HG02642 (cell line): ENCODE measurements around the gene AFG1L.
"Not testable (repeated sequence)": the region's sequence is repeated elsewhere in the genome, so short reads cannot be mapped to it uniquely, and the experiment has no call there.

ENCODE experiments used
- ATAC-seq: cut with Tn5 transposase; IDR thresholded peaks from one replicate; pipeline ENCODE4 v1.9.1; 2021; ENCODE audit warnings: mild to moderate bottlenecking; ENCODE audit not compliant: unreplicated experiment, poor library complexity

Gene AFG1L

DNA sequence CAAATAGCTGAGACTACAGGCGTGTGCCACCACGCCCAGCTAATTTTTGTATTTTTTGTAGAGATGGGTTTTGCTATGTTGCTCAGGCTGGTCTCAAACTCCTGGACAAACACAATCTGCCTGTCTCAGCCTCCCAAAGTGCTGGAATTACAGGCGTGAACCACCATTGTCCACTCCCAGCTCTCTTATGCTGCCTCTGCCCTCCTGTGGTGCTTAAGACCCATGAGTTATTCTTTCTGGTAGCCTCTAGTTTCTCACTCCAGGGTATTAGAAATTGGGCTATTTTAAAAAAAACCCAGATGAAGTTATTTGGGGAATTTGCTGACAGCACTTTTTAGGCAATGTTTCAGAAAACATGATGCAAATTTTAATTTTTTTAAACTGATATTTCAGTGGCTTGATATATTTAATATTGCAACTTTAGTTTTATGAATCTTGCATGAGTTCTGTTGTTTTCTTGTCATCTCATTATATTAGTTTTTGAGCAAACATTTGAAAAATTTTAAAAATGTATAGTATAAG, 151.8 kb downstream of the AFG1L start:
- ATAC-seq, result no peak

DNA sequence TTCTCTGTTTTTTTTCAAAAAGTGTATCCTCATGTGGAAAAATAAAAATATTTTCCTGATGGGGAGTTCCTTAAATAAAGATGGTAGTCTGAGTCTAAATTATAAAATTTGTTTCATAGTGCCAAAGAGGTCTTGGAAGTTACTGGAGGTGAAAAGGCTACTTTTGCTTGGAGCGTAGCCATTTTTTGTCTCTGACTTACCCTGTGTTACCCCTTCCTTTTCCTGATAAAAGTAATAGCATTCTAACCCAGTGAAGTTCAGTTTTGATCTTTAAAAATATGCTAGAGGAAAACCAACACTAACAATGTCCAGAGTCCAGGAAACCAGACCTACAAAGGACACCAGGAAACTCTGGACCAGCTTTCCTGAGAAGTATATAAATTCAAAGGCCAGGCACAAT, 153.6 kb downstream of the AFG1L start:
- no peak for ATAC-seq

DNA sequence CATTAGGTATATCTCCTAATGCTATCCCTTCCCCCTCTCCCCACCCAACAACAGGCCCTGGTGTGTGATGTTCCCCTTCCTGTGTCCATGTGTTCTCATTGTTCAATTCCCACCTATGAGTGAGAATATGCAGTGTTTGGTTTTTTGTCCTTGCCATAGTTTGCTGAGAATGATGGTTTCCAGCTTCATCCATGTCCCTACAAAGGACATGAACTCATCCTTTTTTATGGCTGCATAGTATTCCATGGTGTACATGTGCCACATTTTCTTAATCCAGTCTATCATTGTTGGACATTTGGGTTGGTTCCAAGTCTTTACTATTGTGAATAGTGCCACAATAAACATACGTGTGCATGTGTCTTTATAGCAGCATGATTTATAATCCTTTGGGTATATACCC, 154.9 kb downstream of the AFG1L start:
- not testable (repeated sequence) for ATAC-seq

- no peak for ATAC-seq
Measured at GRCh38 chr6:108451816-108452215, 157.0 kb downstream of the AFG1L start.

GRCh38 chr6:108452711-108453195, 157.9 kb downstream of the AFG1L start:
- no peak for ATAC-seq

DNA sequence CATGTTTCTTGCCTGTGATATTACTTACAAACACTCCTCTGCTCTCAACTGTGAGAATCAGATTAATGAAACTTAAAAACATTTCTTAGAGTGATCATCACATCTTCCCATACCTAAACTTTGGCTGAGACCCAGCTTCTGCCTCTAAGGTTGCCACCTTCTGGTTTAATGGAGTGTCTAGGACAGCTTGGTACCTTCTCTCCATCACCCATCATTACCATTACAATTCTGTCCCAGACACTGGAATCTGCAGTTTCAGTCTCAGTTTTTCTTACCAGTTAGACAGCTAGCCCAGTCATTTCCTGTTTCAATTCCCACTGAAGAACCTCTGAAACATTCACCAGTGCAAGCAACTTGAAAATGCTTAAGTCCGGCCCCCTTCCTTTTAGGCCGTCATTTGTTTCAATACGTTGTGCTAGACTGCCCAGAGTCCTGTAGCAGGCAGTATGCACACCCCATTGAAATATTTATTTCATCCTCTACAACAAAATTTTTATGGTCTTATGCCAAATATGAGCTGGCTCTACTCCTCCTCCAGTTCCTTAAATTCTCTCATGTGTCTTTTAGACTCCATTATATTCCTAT, 158.8 kb downstream of the AFG1L start:
- ATAC-seq, result no peak

- no peak for ATAC-seq
Measured at GRCh38 chr6:108454356-108454755, 159.5 kb downstream of the AFG1L start.

DNA sequence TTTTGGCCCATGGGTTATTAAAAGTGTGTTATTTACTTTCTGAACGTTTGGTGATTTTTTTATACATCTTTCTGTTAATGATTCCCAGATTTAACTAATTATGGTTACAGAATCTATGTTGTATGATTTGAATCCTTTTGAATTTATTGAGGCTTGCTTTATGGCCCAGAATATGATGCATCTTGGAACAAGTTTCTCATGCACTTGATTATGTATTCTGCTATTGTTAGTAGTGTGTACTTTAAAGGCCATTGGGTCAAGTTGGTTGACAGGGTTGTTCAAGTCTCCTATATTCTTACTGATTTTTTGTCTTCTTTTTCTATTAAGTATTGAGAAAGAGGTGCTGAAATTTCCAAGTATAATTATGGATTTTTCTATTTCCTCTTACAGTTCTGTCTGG, 160.8 kb downstream of the AFG1L start:
- ATAC-seq, result no peak

- ATAC-seq, result no peak
Measured at GRCh38 chr6:108463784-108464183, 168.9 kb downstream of the AFG1L start.

- no peak for ATAC-seq
Measured at GRCh38 chr6:108464418-108465097, 169.7 kb downstream of the AFG1L start.

DNA sequence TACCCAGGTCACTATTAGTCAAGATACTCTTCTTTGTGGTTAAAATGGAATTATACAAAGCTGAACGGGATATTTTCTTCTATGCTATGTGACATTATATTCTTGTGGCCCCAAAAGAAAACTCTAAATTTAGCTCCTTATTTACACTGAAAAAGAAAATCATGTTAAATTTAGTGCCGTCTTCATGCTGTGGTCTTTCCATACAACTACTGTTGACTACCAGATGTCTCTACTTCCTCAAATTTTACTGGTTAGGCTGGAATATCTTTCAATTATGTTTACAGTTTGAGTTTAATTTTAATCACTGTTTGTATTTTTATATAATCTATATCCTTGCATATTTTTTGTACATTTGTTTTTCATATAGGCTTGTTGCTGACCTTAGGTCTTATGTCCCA, 170.2 kb downstream of the AFG1L start:
- no peak for ATAC-seq

GRCh38 chr6:108468346-108468745, 173.5 kb downstream of the AFG1L start:
- no peak for ATAC-seq

DNA sequence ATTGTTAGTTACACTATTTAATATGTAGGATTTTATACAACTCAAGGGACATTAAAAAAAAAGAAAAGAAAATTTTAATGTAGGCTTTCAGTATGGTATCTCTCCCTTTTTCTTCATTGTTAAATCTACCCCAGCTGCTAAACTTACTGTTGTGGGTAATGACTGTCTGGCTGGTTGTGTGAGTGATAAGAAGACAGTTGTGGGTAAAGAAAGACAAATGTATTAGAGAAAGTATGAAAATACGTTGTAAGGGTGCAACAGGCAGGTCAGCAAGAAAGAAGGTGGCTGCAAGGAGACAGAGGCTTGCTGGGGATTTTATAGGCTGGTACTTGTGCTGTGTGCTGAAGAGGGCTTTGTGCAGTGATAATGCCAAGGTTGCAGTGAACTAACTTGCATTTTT, 174.5 kb downstream of the AFG1L start:
- no peak for ATAC-seq

GRCh38 chr6:108473197-108473596, 178.3 kb downstream of the AFG1L start:
- no peak for ATAC-seq

DNA sequence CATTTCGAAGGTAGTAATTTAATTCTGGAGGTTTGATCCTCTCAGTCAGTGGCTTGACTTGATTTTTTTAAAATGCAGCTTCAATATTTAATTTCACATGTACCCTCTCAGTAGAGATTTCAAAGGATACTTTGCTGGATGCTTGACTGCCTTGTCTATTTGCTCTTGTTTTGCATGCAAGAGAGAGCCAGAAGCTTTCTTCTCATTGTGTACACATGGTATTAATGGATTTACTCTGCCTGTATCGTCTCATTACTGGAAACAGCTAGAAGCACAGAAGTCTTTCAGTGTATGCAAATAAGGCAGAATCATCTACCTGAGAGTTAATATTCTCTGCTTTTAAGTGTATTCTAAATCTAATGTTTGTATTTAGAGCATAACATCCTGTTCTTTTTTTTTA, 181.5 kb downstream of the AFG1L start:
- ATAC-seq, result no peak

GRCh38 chr6:108476847-108477430, 182.1 kb downstream of the AFG1L start:
- ATAC-seq, result no peak

DNA sequence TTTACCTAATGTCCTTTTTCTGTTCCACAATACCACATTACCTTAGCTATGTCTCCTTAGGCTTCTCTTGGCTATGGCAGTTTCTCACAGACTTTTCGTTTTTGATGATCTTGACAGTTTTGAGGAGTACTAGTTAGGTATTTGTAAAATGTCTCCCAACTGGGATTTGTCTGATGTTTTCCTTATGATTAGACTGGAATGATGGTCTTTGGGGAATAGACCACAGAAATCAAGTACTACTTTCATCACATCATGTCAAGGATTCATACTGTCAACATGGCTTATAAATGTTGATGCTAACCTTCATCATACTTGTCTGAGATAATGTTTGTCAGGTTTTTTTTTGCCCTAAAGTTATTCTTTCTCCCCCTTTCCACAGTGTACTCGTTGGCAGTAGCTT, 187.7 kb downstream of the AFG1L start:
- ATAC-seq, result no peak

- ATAC-seq, result no peak
Measured at GRCh38 chr6:108484016-108484415, 189.2 kb downstream of the AFG1L start.

DNA sequence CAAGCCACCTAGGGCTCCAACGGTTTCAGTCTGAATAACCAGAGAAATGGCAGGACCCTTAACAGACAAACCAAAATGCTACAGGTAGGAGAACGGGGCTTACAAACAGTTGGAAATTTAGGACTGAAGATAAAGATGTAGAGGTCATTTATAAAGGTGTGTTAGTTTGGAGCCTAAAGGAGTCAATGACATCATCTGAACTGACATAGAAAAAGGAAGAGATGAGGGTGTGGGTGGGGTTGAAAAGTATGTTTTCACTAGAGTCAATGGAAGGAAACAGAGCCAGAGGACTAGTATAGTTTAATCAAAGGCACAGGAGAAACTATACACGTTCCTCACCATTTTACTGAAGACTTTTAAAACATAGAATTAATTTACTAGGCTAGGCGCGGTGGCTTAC, 194.8 kb downstream of the AFG1L start:
- ATAC-seq, result no peak

DNA sequence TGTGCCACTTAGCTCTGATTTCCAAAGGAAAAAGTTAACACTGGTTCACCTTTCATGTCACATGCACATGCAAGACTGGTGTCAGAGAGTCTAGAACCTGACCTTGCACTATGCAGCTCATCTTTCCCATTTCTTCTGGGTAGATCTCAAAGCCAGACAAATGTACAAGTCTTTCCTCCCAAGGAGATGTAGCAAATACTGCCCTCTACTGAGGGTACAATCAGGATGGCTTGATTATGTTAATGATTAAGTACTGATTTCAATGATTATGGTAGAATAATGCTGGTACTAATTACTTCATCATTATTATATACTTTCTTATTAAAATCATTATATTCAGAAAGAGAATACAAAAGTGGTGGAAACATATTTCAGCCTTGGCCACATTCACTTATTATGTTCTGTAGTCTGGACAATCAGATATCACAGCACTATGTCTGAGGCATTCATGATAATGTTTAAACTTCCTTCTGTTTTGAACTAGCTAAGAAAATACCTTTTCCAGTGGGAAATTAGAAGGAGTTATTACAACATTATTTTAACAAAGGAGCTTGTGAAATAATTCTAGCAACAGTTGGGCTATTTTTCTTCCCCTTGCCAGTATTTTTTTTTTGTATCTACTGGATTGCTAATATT, 197.4 kb downstream of the AFG1L start:
- ATAC-seq, result no peak

GRCh38 chr6:108494434-108494833, 199.6 kb downstream of the AFG1L start:
- no peak for ATAC-seq
